Measurements from ENCODE around the gene ECHDC3.

GRCh38 chr10:11799736-11800080 lies 57.5 kb downstream of the ECHDC3 start:
- no peak for TF ChIP-seq CTCF (IDR thresholded peaks at IDR 0.05; ENCODE audit: low read length)
- TF ChIP-seq EZH2 (IDR thresholded peaks at IDR 0.05; ENCODE audit: borderline replicate concordance, low read length) = no peak

All from OCI-LY1 (cell line).